Measurements from ENCODE around the gene NKIRAS1.

The NKIRAS1 gene

GRCh38 chr3:23916886-23917678 lies at the start of gene NKIRAS1, which contains the start of gene RPL15:
Gene NKIRAS1, minus strand, starts transcription at chr3:23916990. Its CDS starts 6,086 bp downstream, at chr3:23910904.
Gene RPL15, plus strand, starts transcription at chr3:23917132. Its CDS starts 728 bp downstream, at chr3:23917860.
- CTCF ChIA-PET: no interaction called here
- peak; percentile 92 for DNase-seq (ENCODE audit: extremely low spot score)
- POLR2A ChIA-PET: interaction anchor here (0.5 to 2.9 kb wide), 82 partner anchors 8 to 1158 kb away, joined by 3 to 62 read pairs (median 4); no protein-coding TSS in a partner anchor
- 0 out of 2 replicates have a peak, but pooled peaks have one; percentile 32 for TF ChIP-seq ARNT (IDR thresholded peaks at IDR 0.05)
- TF ChIP-seq PKNOX1 (IDR thresholded peaks at IDR 0.05): no peak
- TF ChIP-seq FOXM1 (IDR thresholded peaks at IDR 0.05; ENCODE audit: borderline replicate concordance): no peak
- TF ChIP-seq ZNF384 (IDR thresholded peaks at IDR 0.05): no peak
- TF ChIP-seq CTBP1 (IDR thresholded peaks at IDR 0.05; ENCODE audit: borderline replicate concordance): peak; percentile 71; the same call in 1 of the 2 replicates
- TF ChIP-seq NFRKB (IDR thresholded peaks at IDR 0.05): peak; percentile 78
- no peak for TF ChIP-seq FOXA1 (IDR thresholded peaks at IDR 0.05)
- TF ChIP-seq ELF4 (IDR thresholded peaks at IDR 0.05): peak; percentile 98
- TF ChIP-seq FOXK2 (IDR thresholded peaks at IDR 0.05): no peak
- TF ChIP-seq LEF1 (IDR thresholded peaks at IDR 0.05; ENCODE audit: borderline replicate concordance): peak; percentile 51; the same call in 1 of the 2 replicates
- no peak for TF ChIP-seq HDGF (IDR thresholded peaks at IDR 0.05; ENCODE audit: borderline replicate concordance)
- no peak for TF ChIP-seq BHLHE40 (IDR thresholded peaks at IDR 0.05; ENCODE audit: borderline replicate concordance)
- TF ChIP-seq L3MBTL2 (conservative IDR thresholded peaks at IDR 0.05): 0 out of 2 replicates have a peak, but pooled peaks have one; percentile 22
- TF ChIP-seq SP1 (IDR thresholded peaks at IDR 0.05): no peak

- POLR2A ChIA-PET: no interaction called here
- TF ChIP-seq FOXM1 (IDR thresholded peaks at IDR 0.05; ENCODE audit: borderline replicate concordance): no peak
- CTCF ChIA-PET: no interaction called here
- no peak for DNase-seq (ENCODE audit: extremely low spot score)
Observed at GRCh38 chr3:23966328-23966727, 49.5 kb upstream of the NKIRAS1 start.

- DNase-seq (ENCODE audit: extremely low spot score): no peak
- ChIA-PET POLR2A (no interaction called here), CTCF (interaction anchor here (0.6 kb wide), 2 partner anchors 15 to 18 kb away, joined by 3 read pairs; no protein-coding TSS in a partner anchor)
- TF ChIP-seq ZNF384 (IDR thresholded peaks at IDR 0.05) (no peak), L3MBTL2 (conservative IDR thresholded peaks at IDR 0.05) (no peak), FOXM1 (IDR thresholded peaks at IDR 0.05; ENCODE audit: borderline replicate concordance) (no peak), ELF4 (IDR thresholded peaks at IDR 0.05) (no peak), FOXA1 (IDR thresholded peaks at IDR 0.05) (no peak), FOXK2 (IDR thresholded peaks at IDR 0.05) (no peak), CTBP1 (IDR thresholded peaks at IDR 0.05; ENCODE audit: borderline replicate concordance) (no peak), NFRKB (IDR thresholded peaks at IDR 0.05) (no peak), SP1 (IDR thresholded peaks at IDR 0.05) (no peak), ARNT (IDR thresholded peaks at IDR 0.05) (no peak), BHLHE40 (IDR thresholded peaks at IDR 0.05; ENCODE audit: borderline replicate concordance) (no peak), LEF1 (IDR thresholded peaks at IDR 0.05; ENCODE audit: borderline replicate concordance) (no peak), TARDBP (IDR thresholded peaks at IDR 0.05) (no peak), HDGF (IDR thresholded peaks at IDR 0.05; ENCODE audit: borderline replicate concordance) (no peak), SUZ12 (IDR thresholded peaks at IDR 0.05) (no peak), PKNOX1 (IDR thresholded peaks at IDR 0.05) (no peak)
Observed at GRCh38 chr3:23964537-23965235, 47.9 kb upstream of the NKIRAS1 start.

- ChIA-PET CTCF (interaction anchor here (0.6 kb wide), 1 partner anchor 185 kb away, joined by 3 read pairs; no protein-coding TSS in a partner anchor), POLR2A (interaction anchor here (1.4 to 1.7 kb wide), 2 partner anchors 15 to 45 kb away, joined by 4 to 5 read pairs; partner anchors contain the start of genes NKIRAS1 and RPL15)
- no peak for DNase-seq (ENCODE audit: extremely low spot score)
- no peak for TF ChIP-seq SUZ12 (IDR thresholded peaks at IDR 0.05)
- no peak for TF ChIP-seq SP1 (IDR thresholded peaks at IDR 0.05)
- TF ChIP-seq NFRKB (IDR thresholded peaks at IDR 0.05): no peak
- TF ChIP-seq ZNF384 (IDR thresholded peaks at IDR 0.05): no peak
- no peak for TF ChIP-seq FOXM1 (IDR thresholded peaks at IDR 0.05; ENCODE audit: borderline replicate concordance)
- no peak for TF ChIP-seq CTBP1 (IDR thresholded peaks at IDR 0.05; ENCODE audit: borderline replicate concordance)
- TF ChIP-seq HDGF (IDR thresholded peaks at IDR 0.05; ENCODE audit: borderline replicate concordance): no peak
- no peak for TF ChIP-seq LEF1 (IDR thresholded peaks at IDR 0.05; ENCODE audit: borderline replicate concordance)
- no peak for TF ChIP-seq PKNOX1 (IDR thresholded peaks at IDR 0.05)
- TF ChIP-seq FOXK2 (IDR thresholded peaks at IDR 0.05): no peak
- TF ChIP-seq BHLHE40 (IDR thresholded peaks at IDR 0.05; ENCODE audit: borderline replicate concordance): no peak
- TF ChIP-seq TARDBP (IDR thresholded peaks at IDR 0.05): no peak
- no peak for TF ChIP-seq ELF4 (IDR thresholded peaks at IDR 0.05)
- TF ChIP-seq FOXA1 (IDR thresholded peaks at IDR 0.05): no peak
- TF ChIP-seq L3MBTL2 (conservative IDR thresholded peaks at IDR 0.05): no peak
- TF ChIP-seq ARNT (IDR thresholded peaks at IDR 0.05): no peak
Observed at GRCh38 chr3:23961913-23962312, 45.1 kb upstream of the NKIRAS1 start.

- POLR2A ChIA-PET: interaction anchor here (1.4 to 1.7 kb wide), 2 partner anchors 15 to 44 kb away, joined by 4 to 5 read pairs; partner anchors contain the start of genes NKIRAS1 and RPL15
- CTCF ChIA-PET: no interaction called here
- TF ChIP-seq LEF1 (IDR thresholded peaks at IDR 0.05; ENCODE audit: borderline replicate concordance): no peak
- TF ChIP-seq CTBP1 (IDR thresholded peaks at IDR 0.05; ENCODE audit: borderline replicate concordance): no peak
- no peak for TF ChIP-seq ZNF384 (IDR thresholded peaks at IDR 0.05)
- TF ChIP-seq L3MBTL2 (conservative IDR thresholded peaks at IDR 0.05): no peak
- TF ChIP-seq HDGF (IDR thresholded peaks at IDR 0.05; ENCODE audit: borderline replicate concordance): no peak
- no peak for TF ChIP-seq FOXM1 (IDR thresholded peaks at IDR 0.05; ENCODE audit: borderline replicate concordance)
- no peak for TF ChIP-seq NFRKB (IDR thresholded peaks at IDR 0.05)
- no peak for TF ChIP-seq SUZ12 (IDR thresholded peaks at IDR 0.05)
- TF ChIP-seq FOXK2 (IDR thresholded peaks at IDR 0.05): no peak
- no peak for TF ChIP-seq FOXA1 (IDR thresholded peaks at IDR 0.05)
- no peak for TF ChIP-seq ARNT (IDR thresholded peaks at IDR 0.05)
- no peak for DNase-seq (ENCODE audit: extremely low spot score)
Observed at GRCh38 chr3:23961066-23961465, 44.3 kb upstream of the NKIRAS1 start.

Data from HEK293T (cell line).